Measurements from ENCODE around the gene SLC23A1. TPM values are rescaled to one million over a fixed set of nuclear protein-coding genes. Genes with fewer than 3 reads are reported as not detected.

The SLC23A1 gene
- total RNA-seq, 4 donors from 2014 or later: not detected

- no peaks in the 10 kb centered on the region for H3K27me3 ChIP-seq
- no peak for TF ChIP-seq EP300 (IDR thresholded peaks at IDR 0.05)
- no peak for TF ChIP-seq CTCF (IDR thresholded peaks at IDR 0.05)
- TF ChIP-seq POLR2A (IDR thresholded peaks at IDR 0.05; ENCODE audit: low read depth): no peak
- no peak for TF ChIP-seq POLR2AphosphoS5 (IDR thresholded peaks at IDR 0.05)
These were observed 38.9 kb downstream of the SLC23A1 start for GRCh38 chr5:139344177-139344576.

GRCh38 chr5:139343476-139343875, 39.6 kb downstream of the SLC23A1 start:
- Histone ChIP-seq H3K9me3 (no peaks in the 10 kb centered on the region), H3K27me3 (no peaks in the 10 kb centered on the region), H3K4me3 (peak overlapping the region; percentile 78 to 98 (median 97)), H3K36me3 (peaks cover 0 to 4% (median 0%) of the 10 kb centered on the region in 4 donors), H3K4me1 (peaks cover 29 to 63% (median 58%) of the 10 kb centered on the region in 4 donors), H3K27ac (replicated peaks in 1 of 4) (peak overlapping the region in 1 of 4 donors; percentile 98)
- WGBS: 81% methylated on average over 9 of the region's 9 CpGs
- TF ChIP-seq EP300 (IDR thresholded peaks at IDR 0.05) (no peak), POLR2AphosphoS5 (IDR thresholded peaks at IDR 0.05) (no peak), POLR2A (IDR thresholded peaks at IDR 0.05; ENCODE audit: low read depth) (no peak), CTCF (IDR thresholded peaks at IDR 0.05) (no peak)
- intact Hi-C loops (cut with DNase I): loop anchor here (5.0 kb wide), 1 partner anchor 46 kb away; no protein-coding TSS in a partner anchor
- no peak for DNase-seq (ENCODE audit: extremely low spot score)

More at GRCh38 chr5:139344177-139344576, 38.9 kb downstream of the SLC23A1 start:
- 74% methylated on average over 2 of the region's 2 CpGs for WGBS
- DNase-seq (ENCODE audit: extremely low spot score): no peak
- peaks cover 35 to 70% (median 63%) of the 10 kb centered on the region in 4 donors for H3K4me1 ChIP-seq
- no peak overlapping the region for H3K27ac ChIP-seq (replicated peaks in 1 of 4)
- intact Hi-C loops (cut with DNase I): loop anchor here (5.0 kb wide), 1 partner anchor 47 kb away; no protein-coding TSS in a partner anchor
- peak overlapping the region in 1 of 4 donors; percentile 98 for H3K4me3 ChIP-seq
- H3K9me3 ChIP-seq: no peaks in the 10 kb centered on the region
- peaks cover 0 to 4% (median 0%) of the 10 kb centered on the region in 4 donors for H3K36me3 ChIP-seq

GRCh38 chr5:139342423-139342723, 40.7 kb downstream of the SLC23A1 start:
- Histone ChIP-seq H3K36me3 (peaks cover 0 to 3% (median 0%) of the 10 kb centered on the region in 4 donors), H3K27me3 (no peaks in the 10 kb centered on the region), H3K27ac (replicated peaks in 1 of 4) (peak overlapping the region; percentile 98 to 99 (median 98)), H3K4me1 (peaks cover 23 to 54% (median 50%) of the 10 kb centered on the region in 4 donors), H3K9me3 (no peaks in the 10 kb centered on the region), H3K4me3 (peak overlapping the region; percentile 78 to 98 (median 97))
- DNase-seq (ENCODE audit: extremely low spot score): no peak
- TF ChIP-seq CTCF (IDR thresholded peaks at IDR 0.05) (no peak), EP300 (IDR thresholded peaks at IDR 0.05) (no peak), POLR2AphosphoS5 (IDR thresholded peaks at IDR 0.05) (peak in 1 of 2 donors; percentile 37), POLR2A (IDR thresholded peaks at IDR 0.05; ENCODE audit: low read depth) (no peak)
- 0% methylated on average over 14 of the region's 16 CpGs for WGBS
- intact Hi-C loops (cut with DNase I): loop anchor here (5.0 kb wide), 1 partner anchor 45 kb away; no protein-coding TSS in a partner anchor

- Histone ChIP-seq H3K9me3 (no peaks in the 10 kb centered on the region), H3K4me1 (peaks cover 23 to 54% (median 48%) of the 10 kb centered on the region in 4 donors), H3K27ac (replicated peaks in 1 of 4) (peak within 1 kb of the TSS; percentile 98 to 99 (median 98)), H3K4me3 (peak within 1 kb of the TSS; percentile 78 to 98 (median 97)), H3K27me3 (no peaks in the 10 kb centered on the region), H3K36me3 (no peaks in the 10 kb centered on the region)
- intact Hi-C loops (cut with DNase I): loop anchor here (5.0 kb wide), 1 partner anchor 45 kb away; no protein-coding TSS in a partner anchor
- peak; percentile 94 for TF ChIP-seq POLR2A (IDR thresholded peaks at IDR 0.05; ENCODE audit: low read depth)
- TF ChIP-seq CTCF (IDR thresholded peaks at IDR 0.05): peak; percentile 76 to 82 (median 79)
- no peak for TF ChIP-seq EP300 (IDR thresholded peaks at IDR 0.05)
- peak; percentile 95 to 98 for TF ChIP-seq POLR2AphosphoS5 (IDR thresholded peaks at IDR 0.05)
- 0% methylated on average over 23 of the region's 66 CpGs for WGBS
- DNase-seq (ENCODE audit: extremely low spot score): peak; percentile 99
These were observed 41.2 kb downstream of the SLC23A1 start, which contains the start of gene PAIP2 for GRCh38 chr5:139341689-139342422. TSS of gene PAIP2 (plus strand) at chr5:139341854. CDS start at chr5:139363785, 21,931 bp downstream.

Data from esophagus muscularis mucosa (tissue), 4 donors.